GM12878 (cell line): ENCODE data around the gene TMEM135. TPM values are rescaled to one million over a fixed set of nuclear protein-coding genes. Genes with fewer than 3 reads are reported as not detected.

Source experiments
- ATAC-seq: fragments of 200-7000 bp; cut with Tn5 transposase; 3 replicates; pipeline ENCODE4 v1.9.1; 2020; ENCODE audit warnings: mild to moderate bottlenecking, moderate library complexity
- BruUV-seq: library from RNA; stranded (reverse); fragments of 400-500 nt; replicated peaks from 2 replicates; lab custom pipeline; 2021; lab: Mats Ljungman, UMichigan
- CTCF ChIA-PET: fragments of 300-600 bp; sonication (Branson Sonifier 250); formaldehyde crosslinking; extraction: SDS; loops from one replicate; lab custom pipeline; 2021; ENCODE audit warnings: inconsistent platforms; lab: Yijun Ruan, JAX
- POLR2A ChIA-PET: fragments of 350-600 bp; formaldehyde crosslinking; extraction: SDS; loops from one replicate; lab custom pipeline; 2021; ENCODE audit warnings: inconsistent platforms; lab: Charles Lee
- RAD21 ChIA-PET: fragments of 300-600 bp; sonication (Branson Sonifier 250); formaldehyde crosslinking; loops from one replicate; lab custom pipeline; 2023; ENCODE audit warnings: antibody characterized with exemption; ENCODE audit not compliant: unreplicated experiment; lab: Charles Lee
- SMC1A ChIA-PET: fragments of 300-600 bp; sonication (Branson Sonifier 250); formaldehyde crosslinking; loops from one replicate; lab custom pipeline; 2023; ENCODE audit not compliant: unreplicated experiment, uncharacterized antibody; lab: Charles Lee
- DNase-seq: peaks from one replicate; pipeline ENCODE4 v3.0.0-alpha.2; 2011; ENCODE audit warnings: low read depth, low spot score
- FAIRE-seq: peaks from 3 replicates; lab custom pipeline; 2011; peaks lifted over from hg19 to GRCh38; lab: Jason Lieb, UNC
- H2AFZ ChIP-seq: 2 replicates; pipeline ENCODE4 v1.6.0; 2011; ENCODE audit warnings: low read depth, low read length, control low read depth; ENCODE audit not compliant: control insufficient read depth
- H3K27ac ChIP-seq: 2 replicates; pipeline ENCODE4 v1.5.1; 2011; ENCODE audit warnings: control low read depth; ENCODE audit not compliant: control insufficient read depth, insufficient read depth
- H3K27me3 ChIP-seq, 2 experiments: replicated peaks in 1 of 2; 2 replicates each; pipeline versions ENCODE4 v1.6.0 to v1.6.1; 2011; ENCODE audit warnings: low read length in 1 of 2; ENCODE audit not compliant: control insufficient read depth in 2 of 2, insufficient read depth in 2 of 2
- H3K36me3 ChIP-seq, 2 experiments: 2 replicates each; pipeline ENCODE4 v1.5.1; 2011; ENCODE audit warnings: low read length in 1 of 2; ENCODE audit not compliant: control insufficient read depth in 2 of 2, insufficient read depth in 2 of 2
- H3K4me1 ChIP-seq: 2 replicates; pipeline ENCODE4 v1.6.1; 2011; ENCODE audit warnings: mild to moderate bottlenecking, low read length, moderate library complexity, mixed read lengths; ENCODE audit not compliant: control insufficient read depth, insufficient read depth
- H3K4me2 ChIP-seq: 2 replicates; pipeline ENCODE4 v1.6.0; 2011; ENCODE audit warnings: control low read depth; ENCODE audit not compliant: control insufficient read depth, insufficient read depth
- H3K4me3 ChIP-seq: fragments of 200-600 bp; sonication (generic); 2 replicates; pipeline ENCODE4 v1.5.1; 2016
- H3K79me2 ChIP-seq: 2 replicates; pipeline ENCODE4 v1.6.0; 2011; ENCODE audit warnings: low read length; ENCODE audit not compliant: control insufficient read depth, insufficient read depth
- H3K9ac ChIP-seq: 2 replicates; pipeline ENCODE4 v1.8.0; 2011; ENCODE audit warnings: low read length, control low read depth, mixed read lengths; ENCODE audit not compliant: control insufficient read depth, insufficient read depth
- H3K9me3 ChIP-seq: replicated peaks from 3 replicates; pipeline ENCODE4 v1.5.1; 2011; ENCODE audit warnings: mild to moderate bottlenecking, low read length; ENCODE audit not compliant: control insufficient read depth, insufficient read depth
- H4K20me1 ChIP-seq: 2 replicates; pipeline ENCODE4 v1.6.0; 2011; ENCODE audit not compliant: control insufficient read depth, insufficient read depth
- BCLAF1 ChIP-seq: fragments of 450-650 bp; IDR thresholded peaks from 2 replicates; pipeline ENCODE4 v1.6.1; 2017; ENCODE audit warnings: antibody characterized with exemption, mild to moderate bottlenecking, moderate library complexity
- BMI1 ChIP-seq: fragments of 450-650 bp; IDR thresholded peaks from 2 replicates; pipeline ENCODE4 v1.6.1; 2016; ENCODE audit warnings: mild to moderate bottlenecking, moderate library complexity, borderline replicate concordance
- CBX5 ChIP-seq: sonication (generic); IDR thresholded peaks from 2 replicates; pipeline ENCODE4 v1.6.1; 2016; ENCODE audit warnings: low read depth, moderate library complexity, mild to moderate bottlenecking, inconsistent platforms
- CREM ChIP-seq: IDR thresholded peaks from 2 replicates; pipeline ENCODE4 v1.6.1; 2014; ENCODE audit warnings: antibody characterized with exemption, low read depth
- EZH2 ChIP-seq: IDR thresholded peaks from 2 replicates; pipeline ENCODE4 v1.6.1; 2012; ENCODE audit warnings: low read depth, mild to moderate bottlenecking, control low read depth, inconsistent platforms, low read length, borderline replicate concordance; ENCODE audit not compliant: control insufficient read depth
- IKZF2 ChIP-seq, 2 experiments: fragments of 450-650 bp; IDR thresholded peaks; 2 replicates each; pipeline ENCODE4 v1.6.1; 2017; ENCODE audit warnings: mild to moderate bottlenecking in 2 of 2, moderate library complexity in 2 of 2
- IRF3 ChIP-seq: fragments of 450-650 bp; IDR thresholded peaks from 2 replicates; pipeline ENCODE4 v1.6.1; 2014; ENCODE audit warnings: mild to moderate bottlenecking
- MTA3 ChIP-seq: IDR thresholded peaks from 2 replicates; pipeline ENCODE4 v1.6.1; 2012; ENCODE audit warnings: low read length, inconsistent platforms, borderline replicate concordance
- NR2C1 ChIP-seq: fragments of 450-650 bp; IDR thresholded peaks from 2 replicates; pipeline ENCODE4 v1.6.1; 2017; ENCODE audit warnings: antibody characterized with exemption, mild to moderate bottlenecking, moderate library complexity
- NR2F1 ChIP-seq: fragments of 450-650 bp; conservative IDR thresholded peaks from 2 replicates; pipeline ENCODE4 v1.6.1; 2017; ENCODE audit warnings: mild to moderate bottlenecking
- POLR2AphosphoS2 ChIP-seq: IDR thresholded peaks from 2 replicates; pipeline ENCODE4 v1.6.1; 2011; ENCODE audit warnings: low read depth, mild to moderate bottlenecking, low read length, improper control_type of control experiment, moderate library complexity
- ZBTB11 ChIP-seq: fragments of 450-650 bp; formaldehyde crosslinking; IDR thresholded peaks from 2 replicates; pipeline ENCODE4 v1.5.0; 2022; ENCODE audit warnings: mild to moderate bottlenecking, missing genetic modification characterization
- ZNF217 ChIP-seq: fragments of 450-650 bp; IDR thresholded peaks from 2 replicates; pipeline ENCODE4 v1.6.1; 2017; ENCODE audit warnings: antibody characterized with exemption, mild to moderate bottlenecking
- WGBS: methylation state at CpG from one replicate; pipeline ENCODE4 v1.1.6; 2016; ENCODE audit warnings: low lambda C conversion rate; ENCODE audit not compliant: insufficient replicate concordance, insufficient coverage; ENCODE audit errors: missing lambda C conversion rate; 5-methylcytosine and 5-hydroxymethylcytosine counted together
- in situ Hi-C: fragments of 300-500 bp; cut with MboI; formaldehyde crosslinking; loops from 9 replicates; pipeline ENCODE4 v1.14.3; 2018; ENCODE audit warnings: mixed read lengths
- intact Hi-C: fragments of 100-400 bp; cut with micrococcal nuclease; formaldehyde crosslinking; loops from one replicate; pipeline ENCODE4 v1.14.2; 2022; ENCODE audit not compliant: unreplicated experiment
- polyA plus RNA-seq, 11 experiments: library from polyadenylated mRNA; depleted of rRNA in 4 of 11; unstranded in 6 of 11; stranded (reverse) in 5 of 11; fragments of >200 nt; fragmentation: Nextera tagmentation in 4 of 11; fragmentation: Illumina TruSeq in 1 of 11; extraction: Ambion mirVana in 4 of 11; extraction: Trizol in 1 of 11; gene quantifications; 1 replicate in 1 of 11; 2 replicates in 10 of 11; pipeline versions ENCODE4 v1.2.1 to v1.2.3, GENCODE V29; 2011 to 2016; ENCODE audit warnings: inconsistent platforms in 2 of 11, missing spikeins in 2 of 11, low read depth in 1 of 11
- total RNA-seq, 4 experiments: library from RNA; depleted of rRNA in 3 of 4; stranded (reverse); fragments of >200 nt in 3 of 4; fragmentation: Illumina TruSeq in 1 of 4; extraction: Trizol in 1 of 4; gene quantifications; 2 replicates each; pipeline versions ENCODE4 v1.2.1 to v1.2.3, GENCODE V29; 2013 to 2021
- TF ChIP-seq, protein P1 (sequence below): fragments of 450-650 bp; IDR thresholded peaks from 2 replicates; pipeline ENCODE4 v1.6.1; 2018; ENCODE audit warnings: mild to moderate bottlenecking, low read depth, moderate library complexity; ENCODE audit not compliant: partially characterized antibody

Gene TMEM135
- total and polyA plus RNA-seq, 10 of the 15 experiments (the other 5 are each of a cell fraction or from before 2014, with no cell fraction given): 7.2 to 117 (median 12.9) TPM

GRCh38 chr11:87076874-87077429 is 39.2 kb downstream of the TMEM135 start:
- Histone ChIP-seq H3K27me3 (no peaks in the 10 kb centered on the region), H3K9me3 (no peaks in the 10 kb centered on the region), H3K79me2 (no peaks in the 10 kb centered on the region), H3K4me3 (no peak overlapping the region), H4K20me1 (no peaks in the 10 kb centered on the region), H3K4me2 (no peak overlapping the region), H3K9ac (no peak overlapping the region), H3K4me1 (peaks cover 3% of the 10 kb centered on the region; the same call in 1 of the 2 replicates), H2AFZ (no peak overlapping the region), H3K36me3 (peaks cover 0 to 6% of the 10 kb centered on the region in 2 experiments; a peak in 2 of 4 replicates), H3K27ac (no peak overlapping the region)
- no peak for ATAC-seq
- ChIA-PET SMC1A (interaction anchor here (0.6 kb wide), 1 partner anchor 126 kb away, joined by 3 read pairs; no protein-coding TSS in a partner anchor), CTCF (interaction anchor here (0.6 to 1.4 kb wide), 2 partner anchors 31 to 237 kb away, joined by 3 read pairs; no protein-coding TSS in a partner anchor), RAD21 (no interaction called here), POLR2A (no interaction called here)
- intact Hi-C loops (no loop called here), in situ Hi-C loops (no loop called here)
- WGBS: 65% methylated on average over 3 of the region's 3 CpGs
- no peak for FAIRE-seq
- TF ChIP-seq NR2F1 (no peak), CREM (no peak), IKZF2 (IDR thresholded peaks at IDR 0.05) (no peak), POLR2AphosphoS2 (no peak), CBX5 (no peak), ZBTB11 (CRISPR knock-in tag) (no peak), MTA3 (no peak), BMI1 (no peak), BCLAF1 (no peak), EZH2 (no peak), ZNF217 (no peak), IRF3 (no peak), NR2C1 (no peak)
- TF ChIP-seq, protein P1, sequence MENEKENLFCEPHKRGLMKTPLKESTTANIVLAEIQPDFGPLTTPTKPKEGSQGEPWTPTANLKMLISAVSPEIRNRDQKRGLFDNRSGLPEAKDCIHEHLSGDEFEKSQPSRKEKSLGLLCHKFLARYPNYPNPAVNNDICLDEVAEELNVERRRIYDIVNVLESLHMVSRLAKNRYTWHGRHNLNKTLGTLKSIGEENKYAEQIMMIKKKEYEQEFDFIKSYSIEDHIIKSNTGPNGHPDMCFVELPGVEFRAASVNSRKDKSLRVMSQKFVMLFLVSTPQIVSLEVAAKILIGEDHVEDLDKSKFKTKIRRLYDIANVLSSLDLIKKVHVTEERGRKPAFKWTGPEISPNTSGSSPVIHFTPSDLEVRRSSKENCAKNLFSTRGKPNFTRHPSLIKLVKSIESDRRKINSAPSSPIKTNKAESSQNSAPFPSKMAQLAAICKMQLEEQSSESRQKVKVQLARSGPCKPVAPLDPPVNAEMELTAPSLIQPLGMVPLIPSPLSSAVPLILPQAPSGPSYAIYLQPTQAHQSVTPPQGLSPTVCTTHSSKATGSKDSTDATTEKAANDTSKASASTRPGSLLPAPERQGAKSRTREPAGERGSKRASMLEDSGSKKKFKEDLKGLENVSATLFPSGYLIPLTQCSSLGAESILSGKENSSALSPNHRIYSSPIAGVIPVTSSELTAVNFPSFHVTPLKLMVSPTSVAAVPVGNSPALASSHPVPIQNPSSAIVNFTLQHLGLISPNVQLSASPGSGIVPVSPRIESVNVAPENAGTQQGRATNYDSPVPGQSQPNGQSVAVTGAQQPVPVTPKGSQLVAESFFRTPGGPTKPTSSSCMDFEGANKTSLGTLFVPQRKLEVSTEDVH: no peak
- DNase-seq: no peak
- BruUV-seq: no TSS peak
